OCI-LY7 (cell line): Measurements from ENCODE around the gene USH1C. TPM values are rescaled to one million over a fixed set of nuclear protein-coding genes. Genes with fewer than 3 reads are reported as not detected.

Source experiments
- BruUV-seq: library from RNA; stranded (reverse); fragments of 400-500 nt; replicated peaks from 2 replicates; lab custom pipeline; 2021; lab: Mats Ljungman, UMichigan
- CTCF ChIA-PET: fragments of 300-600 bp; sonication (Branson Sonifier 250); formaldehyde crosslinking; loops from one replicate; lab custom pipeline; 2022; ENCODE audit warnings: antibody characterized with exemption; ENCODE audit not compliant: unreplicated experiment; lab: Charles Lee
- POLR2A ChIA-PET: fragments of 300-600 bp; sonication (Branson Sonifier 250); formaldehyde crosslinking; loops from one replicate; lab custom pipeline; 2022; ENCODE audit warnings: antibody characterized with exemption; lab: Charles Lee
- DNase-seq: peaks from one replicate; pipeline ENCODE4 v3.0.0-alpha.2; 2015; ENCODE audit warnings: low spot score
- H2AFZ ChIP-seq: fragments of 200-600 bp; sonication (generic), shearing (Covaris generic); 2 replicates; pipeline ENCODE4 v1.6.1; 2014; ENCODE audit warnings: mild to moderate bottlenecking, antibody characterized with exemption, low read length, moderate library complexity
- H3K27ac ChIP-seq: fragments of 200-600 bp; sonication (generic); 2 replicates; pipeline ENCODE4 v1.5.1; 2014; ENCODE audit warnings: mixed run types, low read depth, mild to moderate bottlenecking, moderate library complexity, low read length, inconsistent platforms; ENCODE audit not compliant: poor library complexity, severe bottlenecking
- H3K36me3 ChIP-seq: fragments of 200-600 bp; sonication (generic); 2 replicates; pipeline ENCODE4 v1.6.1; 2014; ENCODE audit warnings: mild to moderate bottlenecking, antibody characterized with exemption, low read length, moderate library complexity, mixed read lengths; ENCODE audit not compliant: insufficient read depth
- H3K4me1 ChIP-seq: fragments of 200-600 bp; sonication (generic); 2 replicates; pipeline ENCODE4 v1.5.1; 2014; ENCODE audit warnings: mild to moderate bottlenecking, low read length; ENCODE audit not compliant: insufficient read depth, poor library complexity, severe bottlenecking
- H3K4me2 ChIP-seq: fragments of 200-600 bp; sonication (generic); 2 replicates; pipeline ENCODE4 v1.6.1; 2014; ENCODE audit warnings: mild to moderate bottlenecking, low read length
- H3K4me3 ChIP-seq: fragments of 200-600 bp; sonication (generic); 2 replicates; pipeline ENCODE4 v1.5.1; 2014; ENCODE audit warnings: mild to moderate bottlenecking, low read depth, low read length; ENCODE audit not compliant: poor library complexity, severe bottlenecking
- H3K79me2 ChIP-seq: fragments of 200-600 bp; sonication (generic); 2 replicates; pipeline ENCODE4 v1.6.1; 2016; ENCODE audit warnings: low read depth, mild to moderate bottlenecking, low read length, moderate library complexity, mixed read lengths; ENCODE audit not compliant: insufficient read depth
- H3K9me2 ChIP-seq: fragments of 200-600 bp; sonication (generic); 2 replicates; pipeline ENCODE4 v1.6.1; 2016; ENCODE audit warnings: mild to moderate bottlenecking, low read length, mixed read lengths; ENCODE audit not compliant: insufficient read depth
- H3K9me3 ChIP-seq: fragments of 200-600 bp; sonication (generic); 2 replicates; pipeline ENCODE4 v1.6.1; 2014; ENCODE audit warnings: mild to moderate bottlenecking, mixed run types, low read length, mixed read lengths
- H4K20me1 ChIP-seq: fragments of 200-600 bp; sonication (generic); 2 replicates; pipeline ENCODE4 v1.6.1; 2014; ENCODE audit warnings: mild to moderate bottlenecking, antibody characterized with exemption, low read length, moderate library complexity, mixed read lengths; ENCODE audit not compliant: insufficient read depth
- EZH2phosphoT487 ChIP-seq: fragments of 200-600 bp; sonication (generic); IDR thresholded peaks from 2 replicates; pipeline ENCODE4 v1.6.1; 2018; ENCODE audit warnings: low read depth, borderline replicate concordance, mild to moderate bottlenecking, mixed run types, antibody characterized with exemption, low read length, moderate library complexity, mixed read lengths
- intact Hi-C: fragments of 100-400 bp; cut with micrococcal nuclease; formaldehyde crosslinking; loops from one replicate; pipeline ENCODE4 v1.10.0; 2022; ENCODE audit not compliant: unreplicated experiment
- total RNA-seq, 2 experiments: library from RNA; depleted of rRNA in 1 of 2; stranded (reverse); fragments of >200 nt in 1 of 2; shearing (Covaris generic) in 1 of 2; gene quantifications; 2 replicates each; pipeline ENCODE4 v1.2.3, GENCODE V29; 2014 to 2022
- TF ChIP-seq, protein P1 (sequence below): fragments of 200-600 bp; sonication (generic); conservative IDR thresholded peaks from 2 replicates; pipeline ENCODE4 v1.5.1; 2014; ENCODE audit warnings: mild to moderate bottlenecking, antibody characterized with exemption, low read length, moderate library complexity, mixed read lengths

Gene USH1C
- total RNA-seq, 2 experiments from 2014 or later: not detected

GRCh38 chr11:17521106-17521900 is 22.9 kb downstream of the USH1C start:
- Histone ChIP-seq H3K4me2 (no peak overlapping the region), H3K27ac (no peak overlapping the region), H3K4me1 (no peaks in the 10 kb centered on the region), H2AFZ (no peak overlapping the region), H4K20me1 (no peaks in the 10 kb centered on the region), H3K9me2 (no peaks in the 10 kb centered on the region), H3K4me3 (no peak overlapping the region), H3K36me3 (no peaks in the 10 kb centered on the region), H3K79me2 (no peaks in the 10 kb centered on the region), H3K9me3 (no peaks in the 10 kb centered on the region)
- TF ChIP-seq EZH2phosphoT487: no peak
- TF ChIP-seq, protein P1, sequence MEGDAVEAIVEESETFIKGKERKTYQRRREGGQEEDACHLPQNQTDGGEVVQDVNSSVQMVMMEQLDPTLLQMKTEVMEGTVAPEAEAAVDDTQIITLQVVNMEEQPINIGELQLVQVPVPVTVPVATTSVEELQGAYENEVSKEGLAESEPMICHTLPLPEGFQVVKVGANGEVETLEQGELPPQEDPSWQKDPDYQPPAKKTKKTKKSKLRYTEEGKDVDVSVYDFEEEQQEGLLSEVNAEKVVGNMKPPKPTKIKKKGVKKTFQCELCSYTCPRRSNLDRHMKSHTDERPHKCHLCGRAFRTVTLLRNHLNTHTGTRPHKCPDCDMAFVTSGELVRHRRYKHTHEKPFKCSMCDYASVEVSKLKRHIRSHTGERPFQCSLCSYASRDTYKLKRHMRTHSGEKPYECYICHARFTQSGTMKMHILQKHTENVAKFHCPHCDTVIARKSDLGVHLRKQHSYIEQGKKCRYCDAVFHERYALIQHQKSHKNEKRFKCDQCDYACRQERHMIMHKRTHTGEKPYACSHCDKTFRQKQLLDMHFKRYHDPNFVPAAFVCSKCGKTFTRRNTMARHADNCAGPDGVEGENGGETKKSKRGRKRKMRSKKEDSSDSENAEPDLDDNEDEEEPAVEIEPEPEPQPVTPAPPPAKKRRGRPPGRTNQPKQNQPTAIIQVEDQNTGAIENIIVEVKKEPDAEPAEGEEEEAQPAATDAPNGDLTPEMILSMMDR: no peak
- intact Hi-C loops: loop anchor here (10.0 kb wide), 1 partner anchor 577 kb away; no protein-coding TSS in a partner anchor
- ChIA-PET CTCF (interaction anchor here (1.5 kb wide), 1 partner anchor 137 kb away, joined by 4 read pairs; no protein-coding TSS in a partner anchor), POLR2A (interaction anchor here (0.7 kb wide), 1 partner anchor 579 kb away, joined by 3 read pairs; no protein-coding TSS in a partner anchor)
- no peak for DNase-seq
- BruUV-seq: no TSS peak

DNA sequence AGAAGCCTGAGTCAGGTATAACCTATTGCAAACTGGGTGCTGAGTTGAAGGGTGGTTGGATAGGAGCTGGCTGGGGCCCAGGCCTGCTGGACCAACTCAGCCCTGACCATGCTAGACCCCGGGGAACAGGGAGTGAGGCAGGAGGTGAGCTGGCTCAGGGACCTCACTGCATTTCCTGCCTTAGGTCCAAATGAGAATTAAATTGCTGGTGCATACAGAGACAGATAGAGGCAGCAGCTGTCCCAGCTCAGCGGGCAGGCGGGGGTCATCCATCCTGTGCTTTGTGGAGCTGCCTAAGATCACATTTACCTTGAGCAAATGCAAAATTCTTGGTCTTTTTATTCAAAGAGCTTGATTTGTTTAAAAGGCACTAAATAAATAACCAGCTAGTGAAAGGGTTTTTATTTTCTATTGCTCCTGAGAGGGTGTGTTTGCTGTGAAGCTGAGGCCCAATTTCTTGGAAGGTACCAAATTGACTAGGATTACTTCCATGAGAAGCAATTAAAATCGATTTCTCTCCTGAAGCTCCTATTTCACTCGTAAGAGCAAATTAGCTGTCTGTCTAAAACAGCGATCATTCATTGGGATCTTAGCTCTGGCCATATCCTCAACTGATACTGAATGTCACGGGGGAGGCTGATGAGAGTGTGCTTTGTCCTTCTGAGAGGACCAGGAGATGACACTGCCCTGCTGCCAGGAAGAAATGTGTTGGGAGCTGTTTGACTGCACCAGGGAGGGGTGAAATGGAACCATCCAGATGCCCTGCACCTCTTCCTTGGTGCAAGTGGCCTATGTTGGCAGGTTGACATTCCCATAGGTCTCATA is 24.9 kb downstream of the USH1C start:
- intact Hi-C loops: no loop called here

More for the DNA sequence above, 24.9 kb downstream of the USH1C start:
- DNase-seq: no peak
- Histone ChIP-seq H3K4me1 (no peaks in the 10 kb centered on the region), H3K27ac (no peak overlapping the region), H3K4me3 (no peak overlapping the region), H3K4me2 (no peak overlapping the region), H3K36me3 (no peaks in the 10 kb centered on the region), H3K9me2 (no peaks in the 10 kb centered on the region), H3K79me2 (no peaks in the 10 kb centered on the region), H2AFZ (no peak overlapping the region), H4K20me1 (no peaks in the 10 kb centered on the region), H3K9me3 (no peaks in the 10 kb centered on the region)
- BruUV-seq: no TSS peak
- ChIA-PET CTCF (interaction anchor here (0.6 to 1.6 kb wide), 3 partner anchors 9 to 135 kb away, joined by 3 to 7 read pairs (median 4); no protein-coding TSS in a partner anchor), POLR2A (interaction anchor here (0.7 to 1.2 kb wide), 2 partner anchors 21 to 296 kb away, joined by 3 read pairs; no protein-coding TSS in a partner anchor)
- no peak for TF ChIP-seq EZH2phosphoT487
- TF ChIP-seq, protein P1: no peak
